Activated B cell treated with CpG ODN at 0.5 μM for 24 hours (primary cell): Measurements from ENCODE around the gene CLN3. TPM values are rescaled to one million over a fixed set of nuclear protein-coding genes. Genes with fewer than 3 reads are reported as not detected.
A peak's percentile ranks its signal among the peaks of the same experiment; 100 is the strongest.

Experiments
- ATAC-seq: fragments of 200-7000 bp; cut with Tn5 transposase; one replicate; pipeline ENCODE4 v1.10.0; 2021; ENCODE audit warnings: low read depth, mild to moderate bottlenecking, moderate library complexity
- CTCF ChIA-PET: fragments of 350-600 bp; sonication (Branson Sonifier 250); formaldehyde crosslinking; loops from one replicate; lab custom pipeline; 2021; ENCODE audit warnings: antibody characterized with exemption; lab: Charles Lee
- POLR2A ChIA-PET: fragments of 350-600 bp; sonication (Branson Sonifier 250); formaldehyde crosslinking; loops from one replicate; lab custom pipeline; 2021; ENCODE audit warnings: antibody characterized with exemption; lab: Charles Lee
- DNase-seq: peaks from one replicate; pipeline ENCODE4 v3.0.0; 2022
- H3K27ac Mint-ChIP-seq: one replicate; pipeline ENCODE4 v1.8.0; 2020; ENCODE audit warnings: mixed read lengths
- H3K27me3 Mint-ChIP-seq: one replicate; pipeline ENCODE4 v1.8.0; 2021; ENCODE audit warnings: mixed read lengths
- H3K36me3 Mint-ChIP-seq: one replicate; pipeline ENCODE4 v1.8.0; 2021; ENCODE audit warnings: low read depth, mixed read lengths
- H3K4me1 Mint-ChIP-seq: one replicate; pipeline ENCODE4 v1.8.0; 2021; ENCODE audit warnings: mixed read lengths
- H3K4me3 Mint-ChIP-seq: one replicate; pipeline ENCODE4 v1.8.0; 2020; ENCODE audit warnings: mild to moderate bottlenecking, mixed read lengths
- H3K9me3 Mint-ChIP-seq: one replicate; pipeline ENCODE4 v1.8.0; 2020; ENCODE audit warnings: mixed read lengths
- intact Hi-C: fragments of 100-400 bp; cut with micrococcal nuclease; formaldehyde crosslinking; loops from one replicate; pipeline ENCODE4 v1.15.1; 2024
- total RNA-seq: library from RNA; stranded (reverse); gene quantifications from 2 replicates; pipeline ENCODE4 v1.2.3, GENCODE V29; 2022
- TF ChIP-seq, protein P1 (sequence below): fragments of 200-600 bp; IDR thresholded peaks from one replicate; pipeline ENCODE4 v1.8.0; 2022; ENCODE audit warnings: antibody characterized with exemption, mild to moderate bottlenecking

Gene CLN3
- total RNA-seq, 1 donor from 2014 or later: 32.0 TPM

DNA sequence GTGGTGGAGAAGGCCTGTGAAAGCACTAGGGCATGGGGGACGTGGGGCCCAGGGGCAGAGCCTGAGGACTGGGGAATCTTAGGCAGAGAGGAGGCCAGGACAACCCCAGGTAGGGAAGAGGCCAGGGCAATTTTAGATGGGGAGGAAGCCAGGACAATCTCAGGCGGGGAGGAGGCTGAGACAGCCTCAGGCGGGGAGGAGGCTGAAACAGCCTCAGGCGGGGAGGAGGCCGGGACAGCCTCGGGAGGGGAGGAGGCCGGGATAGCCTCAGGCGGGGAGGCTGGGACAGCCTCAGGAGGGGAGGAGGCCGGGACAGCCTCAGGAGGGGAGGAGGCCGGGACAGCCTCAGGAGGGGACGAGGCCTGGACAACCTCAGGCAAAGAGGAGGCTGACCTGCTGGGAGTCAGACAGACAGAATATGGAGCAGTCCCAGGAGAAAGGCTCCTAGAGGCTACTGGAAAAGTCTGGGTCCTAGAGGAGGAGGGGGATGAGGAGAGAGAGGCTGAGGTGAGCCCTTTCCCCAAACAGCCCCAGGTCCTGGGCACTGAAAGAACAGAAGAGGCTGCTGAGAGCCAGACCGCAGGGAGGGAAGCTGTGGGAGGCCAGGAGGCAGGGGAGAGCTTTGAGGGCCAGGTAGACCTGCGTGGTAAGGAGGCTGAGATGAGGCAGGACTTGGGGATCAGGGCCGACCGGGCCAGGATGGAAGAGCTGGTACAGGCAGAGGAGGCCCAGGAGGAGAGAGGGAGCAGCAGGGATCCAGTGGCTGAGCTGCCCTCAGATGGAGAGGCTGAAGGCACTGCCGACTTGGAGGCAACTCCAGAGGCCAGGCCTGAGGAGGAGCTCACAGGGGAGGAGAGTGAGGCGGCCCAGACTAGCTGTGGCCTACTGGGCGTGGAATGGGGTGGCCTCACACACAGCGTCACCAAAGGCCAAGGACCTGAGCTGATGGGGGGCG lies 4.2 kb upstream of the CLN3 start:
- ATAC-seq (no peak), DNase-seq (no peak)
- intact Hi-C loops: no loop called here
- Mint-ChIP-seq H3K27me3 (no peaks in the 10 kb centered on the region), H3K36me3 (peaks cover 7% of the 10 kb centered on the region), H3K4me1 (peaks cover 52% of the 10 kb centered on the region), H3K27ac (peak overlapping the region; percentile 89), H3K4me3 (no peak overlapping the region), H3K9me3 (no peaks in the 10 kb centered on the region)
- TF ChIP-seq, protein P1, sequence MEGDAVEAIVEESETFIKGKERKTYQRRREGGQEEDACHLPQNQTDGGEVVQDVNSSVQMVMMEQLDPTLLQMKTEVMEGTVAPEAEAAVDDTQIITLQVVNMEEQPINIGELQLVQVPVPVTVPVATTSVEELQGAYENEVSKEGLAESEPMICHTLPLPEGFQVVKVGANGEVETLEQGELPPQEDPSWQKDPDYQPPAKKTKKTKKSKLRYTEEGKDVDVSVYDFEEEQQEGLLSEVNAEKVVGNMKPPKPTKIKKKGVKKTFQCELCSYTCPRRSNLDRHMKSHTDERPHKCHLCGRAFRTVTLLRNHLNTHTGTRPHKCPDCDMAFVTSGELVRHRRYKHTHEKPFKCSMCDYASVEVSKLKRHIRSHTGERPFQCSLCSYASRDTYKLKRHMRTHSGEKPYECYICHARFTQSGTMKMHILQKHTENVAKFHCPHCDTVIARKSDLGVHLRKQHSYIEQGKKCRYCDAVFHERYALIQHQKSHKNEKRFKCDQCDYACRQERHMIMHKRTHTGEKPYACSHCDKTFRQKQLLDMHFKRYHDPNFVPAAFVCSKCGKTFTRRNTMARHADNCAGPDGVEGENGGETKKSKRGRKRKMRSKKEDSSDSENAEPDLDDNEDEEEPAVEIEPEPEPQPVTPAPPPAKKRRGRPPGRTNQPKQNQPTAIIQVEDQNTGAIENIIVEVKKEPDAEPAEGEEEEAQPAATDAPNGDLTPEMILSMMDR: no peak
- CTCF ChIA-PET: no interaction called here
- POLR2A ChIA-PET: interaction anchor here (0.6 kb wide), 1 partner anchor 10 kb away, joined by 8 read pairs; no protein-coding TSS in a partner anchor

DNA sequence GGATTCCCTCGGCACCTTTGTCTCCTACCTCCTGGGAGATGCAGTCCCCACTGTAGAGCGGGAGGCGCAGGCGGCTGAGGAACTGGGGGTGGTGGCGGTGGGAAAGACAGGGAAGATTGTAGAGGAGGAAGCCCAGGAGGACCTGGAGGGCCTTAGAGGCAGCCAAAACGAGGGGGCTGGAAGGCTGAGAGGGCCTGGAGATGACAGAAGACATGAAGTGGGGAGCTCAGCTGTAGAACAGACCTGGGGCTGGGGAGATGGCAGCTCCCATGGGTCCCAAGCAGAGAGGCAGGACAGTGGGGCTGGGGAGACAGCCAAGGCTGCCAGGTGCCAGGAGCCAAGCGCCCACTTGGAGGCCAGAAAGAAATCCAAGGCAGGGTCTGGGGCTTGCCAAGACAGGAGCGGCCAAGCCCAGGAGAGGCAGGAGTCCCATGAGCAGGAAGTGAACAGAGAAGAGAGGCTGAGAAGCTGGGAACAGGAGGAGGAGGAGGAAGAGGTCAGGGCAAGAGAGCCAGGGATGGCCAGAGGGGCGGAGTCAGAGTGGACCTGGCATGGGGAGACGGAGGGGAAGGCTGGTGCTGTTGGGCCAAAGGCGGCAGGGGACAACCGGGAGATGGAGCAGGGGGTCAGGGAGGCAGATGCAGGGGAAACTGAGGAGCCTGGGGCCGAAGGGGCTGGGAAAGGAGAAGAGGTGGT lies 3.4 kb upstream of the CLN3 start:
- ChIA-PET POLR2A (interaction anchor here (0.6 to 1.7 kb wide), 4 partner anchors 10 to 328 kb away, joined by 3 to 12 read pairs (median 9); partner anchors contain the start of genes ATXN2L and SGF29), CTCF (no interaction called here)
- no peak for DNase-seq
- intact Hi-C loops: no loop called here
- H3K27me3 Mint-ChIP-seq: no peaks in the 10 kb centered on the region
- H3K9me3 Mint-ChIP-seq: no peaks in the 10 kb centered on the region
- H3K36me3 Mint-ChIP-seq: peaks cover 7% of the 10 kb centered on the region
- peak overlapping the region; percentile 81 for H3K4me3 Mint-ChIP-seq
- peak overlapping the region; percentile 89 for H3K27ac Mint-ChIP-seq
- H3K4me1 Mint-ChIP-seq: peaks cover 47% of the 10 kb centered on the region
- ATAC-seq: no peak
- TF ChIP-seq, protein P1: no peak

DNA sequence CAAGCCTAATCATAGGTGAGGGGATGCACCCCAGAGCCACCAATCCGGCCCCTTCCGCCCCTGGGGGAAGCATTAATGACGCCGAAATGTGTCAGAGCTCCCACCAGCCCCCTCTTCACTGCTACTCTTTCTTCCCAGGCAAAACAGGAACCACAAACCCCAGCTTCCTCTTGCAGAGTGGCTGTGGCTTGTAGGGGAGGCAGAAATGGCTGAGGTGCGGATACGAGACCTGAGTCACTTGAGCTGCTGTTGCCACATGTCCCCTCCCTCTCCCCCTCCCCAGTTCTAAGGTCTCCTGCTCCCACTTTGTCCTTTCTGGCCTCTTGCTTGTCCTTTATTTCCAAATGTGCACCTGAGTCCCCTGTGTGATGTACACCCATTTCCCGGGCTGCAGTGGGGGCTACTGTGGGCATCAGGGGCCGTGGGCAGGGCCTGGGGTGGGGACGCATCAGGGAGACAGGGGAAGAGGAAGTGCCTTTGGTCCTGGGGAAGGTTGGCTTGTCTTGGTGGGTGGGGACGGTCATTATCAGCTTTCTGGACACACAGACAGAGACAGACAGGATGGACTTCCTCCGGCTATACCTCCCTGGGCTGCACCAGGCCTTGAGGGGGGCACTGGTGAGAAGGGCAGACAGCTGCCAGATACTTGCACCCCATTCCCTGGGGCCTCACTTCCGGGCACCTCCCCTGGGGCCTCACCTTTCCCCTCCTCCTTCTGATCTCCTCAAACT lies 2.4 kb upstream of the CLN3 start, which contains the start of gene APOBR:
Gene APOBR (plus strand): TSS at position 523 of the 731 bp plus-strand sequence. CDS start 39 bp downstream, at position 562.
- TF ChIP-seq, protein P1: no peak
- ChIA-PET POLR2A (interaction anchor here (0.9 to 1.7 kb wide), 6 partner anchors 60 to 437 kb away, joined by 3 to 12 read pairs (median 4); partner anchors contain the start of genes ATXN2L, CD19 and SGF29), CTCF (no interaction called here)
- peak; percentile 76 for ATAC-seq
- Mint-ChIP-seq H3K9me3 (no peaks in the 10 kb centered on the region), H3K4me1 (peaks cover 42% of the 10 kb centered on the region), H3K27ac (peak within 1 kb of the TSS; percentile 89), H3K27me3 (no peaks in the 10 kb centered on the region), H3K4me3 (peak within 1 kb of the TSS; percentile 81), H3K36me3 (peaks cover 8% of the 10 kb centered on the region)
- intact Hi-C loops: loop anchor here (1.0 to 5.0 kb wide), 6 partner anchors 59 to 478 kb away; partner anchors contain the start of genes ATXN2L, CD19, SGF29 and SH2B1
- DNase-seq: peak; percentile 69

DNA sequence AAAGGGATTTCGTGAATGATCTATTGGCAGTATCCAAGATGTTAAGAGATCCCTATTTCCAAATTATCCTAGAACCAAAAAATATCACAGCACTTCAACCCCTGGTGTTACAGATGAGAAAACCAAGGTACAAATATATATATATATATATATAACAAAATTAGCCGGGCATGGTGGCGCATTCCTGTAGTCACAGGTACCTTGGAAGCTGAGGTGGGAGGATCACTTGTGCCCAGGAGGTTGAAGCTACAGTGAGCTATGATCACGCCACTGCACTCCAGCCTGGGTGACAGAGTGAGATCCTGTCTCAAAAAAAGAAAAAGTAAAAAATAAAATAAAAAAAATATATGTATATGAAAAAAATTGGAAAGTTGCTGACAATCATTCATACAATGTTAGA lies 637 bp upstream of the CLN3 start:
- Mint-ChIP-seq H3K4me1 (peaks cover 48% of the 10 kb centered on the region), H3K27ac (peak overlapping the region; percentile 100), H3K9me3 (no peaks in the 10 kb centered on the region), H3K4me3 (peak overlapping the region; percentile 96), H3K36me3 (peaks cover 22% of the 10 kb centered on the region), H3K27me3 (no peaks in the 10 kb centered on the region)
- TF ChIP-seq, protein P1: no peak
- CTCF ChIA-PET: interaction anchor here (1.1 kb wide), 1 partner anchor 64 kb away, joined by 3 read pairs; no protein-coding TSS in a partner anchor
- POLR2A ChIA-PET: interaction anchor here (0.6 to 2.0 kb wide), 10 partner anchors 9 to 1478 kb away, joined by 3 to 20 read pairs (median 4); partner anchors contain the start of genes ATXN2L, MAZ, RABEP2 and SGF29
- no peak for ATAC-seq
- intact Hi-C loops: loop anchor here (5.0 kb wide), 5 partner anchors 125 to 480 kb away; partner anchors contain the start of genes ATXN2L, CD19, SH2B1 and SPNS1
- DNase-seq: no peak
